ENCODE measurements around the gene FBXL13.

- no peak for TF ChIP-seq CTCF (IDR thresholded peaks at IDR 0.05; ENCODE audit: low read length)
- TF ChIP-seq EZH2 (IDR thresholded peaks at IDR 0.05; ENCODE audit: borderline replicate concordance, low read length), result no peak
Measured at GRCh38 chr7:102859084-102859798, 215.4 kb downstream of the FBXL13 start.
